SK-N-SH treated with all-trans-retinoic acid at 6 μM for 48 hours (cell line): ENCODE data around the gene TRPV5.

Experiments
- ATAC-seq: fragments of 200-7000 bp; cut with Tn5 transposase; 3 replicates; pipeline ENCODE4 v1.9.1; 2020; ENCODE audit warnings: mild to moderate bottlenecking, moderate library complexity
- ARNTL ChIP-seq: fragments of 450-650 bp; formaldehyde crosslinking; IDR thresholded peaks from 2 replicates; pipeline ENCODE4 v1.5.0; 2020; ENCODE audit warnings: low read depth, mild to moderate bottlenecking, moderate library complexity, borderline replicate concordance
- CREB5 ChIP-seq: fragments of 250-450 bp; sonication (Bioruptor Pico); IDR thresholded peaks from 2 replicates; pipeline ENCODE4 v1.5.1; 2020; ENCODE audit warnings: low read depth, mild to moderate bottlenecking, moderate library complexity
- CSDC2 ChIP-seq: fragments of 250-450 bp; sonication (Bioruptor Pico); IDR thresholded peaks from 2 replicates; pipeline ENCODE4 v1.5.0; 2020; ENCODE audit warnings: mild to moderate bottlenecking, moderate library complexity
- GLIS3 ChIP-seq: fragments of 250-450 bp; sonication (Bioruptor Pico); IDR thresholded peaks from 2 replicates; pipeline ENCODE4 v1.5.0; 2020; ENCODE audit warnings: mild to moderate bottlenecking, moderate library complexity
- ISL1 ChIP-seq: fragments of 250-450 bp; sonication (Bioruptor Pico); IDR thresholded peaks from 2 replicates; pipeline ENCODE4 v2.1.2; 2022; ENCODE audit warnings: mild to moderate bottlenecking, moderate library complexity
- OSR1 ChIP-seq: fragments of 250-450 bp; sonication (Bioruptor Pico); IDR thresholded peaks from 2 replicates; pipeline ENCODE4 v1.8.0; 2022; ENCODE audit warnings: moderate library complexity, mild to moderate bottlenecking, inconsistent platforms
- RARB ChIP-seq: fragments of 250-450 bp; sonication (Bioruptor Pico); IDR thresholded peaks from 2 replicates; pipeline ENCODE4 v1.8.0; 2021; ENCODE audit warnings: mild to moderate bottlenecking, moderate library complexity
- SNAI2 ChIP-seq: fragments of 250-450 bp; sonication (Bioruptor Pico); IDR thresholded peaks from 2 replicates; pipeline ENCODE4 v1.5.0; 2020; ENCODE audit warnings: mild to moderate bottlenecking, moderate library complexity
- TCF4 ChIP-seq: fragments of 250-450 bp; sonication (Bioruptor Pico); IDR thresholded peaks from 2 replicates; pipeline ENCODE4 v1.8.0; 2021; ENCODE audit warnings: mild to moderate bottlenecking, moderate library complexity, borderline replicate concordance
- TOX ChIP-seq: fragments of 250-450 bp; sonication (Bioruptor Pico); IDR thresholded peaks from 2 replicates; pipeline ENCODE4 v1.8.0; 2021; ENCODE audit warnings: mild to moderate bottlenecking, moderate library complexity, borderline replicate concordance
- ZC3H10 ChIP-seq: fragments of 250-450 bp; sonication (Bioruptor Pico); IDR thresholded peaks from 2 replicates; pipeline ENCODE4 v1.5.1; 2021; ENCODE audit warnings: mild to moderate bottlenecking, moderate library complexity
- ZNF70 ChIP-seq: fragments of 450-650 bp; formaldehyde crosslinking; IDR thresholded peaks from 2 replicates; pipeline ENCODE4 v1.5.0; 2020; ENCODE audit warnings: mild to moderate bottlenecking, moderate library complexity
- TF ChIP-seq, protein P1 (sequence below): fragments of 250-450 bp; sonication (Bioruptor Pico); IDR thresholded peaks from 2 replicates; pipeline ENCODE4 v1.5.1; 2021; ENCODE audit warnings: mild to moderate bottlenecking, moderate library complexity
- TF ChIP-seq, protein P2 (sequence below): fragments of 250-450 bp; sonication (Bioruptor Pico); IDR thresholded peaks from 2 replicates; pipeline ENCODE4 v1.5.0; 2020; ENCODE audit warnings: mild to moderate bottlenecking, moderate library complexity

The TRPV5 gene

GRCh38 chr7:142905759-142906158 is 27.8 kb downstream of the TRPV5 start:
- TF ChIP-seq CREB5 (CRISPR knock-in tag) (no peak), CSDC2 (CRISPR knock-in tag) (no peak), SNAI2 (CRISPR knock-in tag) (no peak), TOX (no peak), ARNTL (CRISPR knock-in tag) (no peak)
- no peak for ATAC-seq

DNA sequence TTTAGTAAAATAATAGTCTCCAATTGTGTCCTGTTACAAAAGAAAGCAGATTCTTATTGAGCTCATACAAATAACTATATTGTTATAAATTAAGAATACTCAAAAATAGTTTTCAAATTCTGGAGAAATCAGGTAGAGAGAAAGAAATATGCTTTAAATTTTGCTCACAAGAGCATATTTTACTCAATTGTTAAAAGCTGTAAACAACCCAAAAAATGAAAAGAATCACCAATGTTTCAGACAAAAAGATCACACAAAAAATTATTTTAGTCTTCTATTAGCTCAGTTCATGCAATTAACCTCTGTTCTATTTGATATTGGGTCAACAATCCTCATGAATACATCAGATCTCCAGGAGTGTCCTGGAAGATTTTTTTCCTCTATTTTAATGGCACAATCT is 29.4 kb downstream of the TRPV5 start:
- TF ChIP-seq OSR1 (CRISPR knock-in tag) = no peak
- no peak for TF ChIP-seq CREB5 (CRISPR knock-in tag)
- TF ChIP-seq TCF4 = no peak
- no peak for ATAC-seq

- TF ChIP-seq ZC3H10 (CRISPR knock-in tag) (no peak), GLIS3 (no peak), ISL1 (CRISPR knock-in tag) (no peak), ZNF70 (CRISPR knock-in tag) (no peak)
- TF ChIP-seq, protein P1, sequence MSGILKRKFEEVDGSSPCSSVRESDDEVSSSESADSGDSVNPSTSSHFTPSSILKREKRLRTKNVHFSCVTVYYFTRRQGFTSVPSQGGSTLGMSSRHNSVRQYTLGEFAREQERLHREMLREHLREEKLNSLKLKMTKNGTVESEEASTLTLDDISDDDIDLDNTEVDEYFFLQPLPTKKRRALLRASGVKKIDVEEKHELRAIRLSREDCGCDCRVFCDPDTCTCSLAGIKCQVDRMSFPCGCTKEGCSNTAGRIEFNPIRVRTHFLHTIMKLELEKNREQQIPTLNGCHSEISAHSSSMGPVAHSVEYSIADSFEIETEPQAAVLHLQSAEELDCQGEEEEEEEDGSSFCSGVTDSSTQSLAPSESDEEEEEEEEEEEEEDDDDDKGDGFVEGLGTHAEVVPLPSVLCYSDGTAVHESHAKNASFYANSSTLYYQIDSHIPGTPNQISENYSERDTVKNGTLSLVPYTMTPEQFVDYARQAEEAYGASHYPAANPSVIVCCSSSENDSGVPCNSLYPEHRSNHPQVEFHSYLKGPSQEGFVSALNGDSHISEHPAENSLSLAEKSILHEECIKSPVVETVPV (CRISPR knock-in tag) = no peak
- TF ChIP-seq, protein P2, sequence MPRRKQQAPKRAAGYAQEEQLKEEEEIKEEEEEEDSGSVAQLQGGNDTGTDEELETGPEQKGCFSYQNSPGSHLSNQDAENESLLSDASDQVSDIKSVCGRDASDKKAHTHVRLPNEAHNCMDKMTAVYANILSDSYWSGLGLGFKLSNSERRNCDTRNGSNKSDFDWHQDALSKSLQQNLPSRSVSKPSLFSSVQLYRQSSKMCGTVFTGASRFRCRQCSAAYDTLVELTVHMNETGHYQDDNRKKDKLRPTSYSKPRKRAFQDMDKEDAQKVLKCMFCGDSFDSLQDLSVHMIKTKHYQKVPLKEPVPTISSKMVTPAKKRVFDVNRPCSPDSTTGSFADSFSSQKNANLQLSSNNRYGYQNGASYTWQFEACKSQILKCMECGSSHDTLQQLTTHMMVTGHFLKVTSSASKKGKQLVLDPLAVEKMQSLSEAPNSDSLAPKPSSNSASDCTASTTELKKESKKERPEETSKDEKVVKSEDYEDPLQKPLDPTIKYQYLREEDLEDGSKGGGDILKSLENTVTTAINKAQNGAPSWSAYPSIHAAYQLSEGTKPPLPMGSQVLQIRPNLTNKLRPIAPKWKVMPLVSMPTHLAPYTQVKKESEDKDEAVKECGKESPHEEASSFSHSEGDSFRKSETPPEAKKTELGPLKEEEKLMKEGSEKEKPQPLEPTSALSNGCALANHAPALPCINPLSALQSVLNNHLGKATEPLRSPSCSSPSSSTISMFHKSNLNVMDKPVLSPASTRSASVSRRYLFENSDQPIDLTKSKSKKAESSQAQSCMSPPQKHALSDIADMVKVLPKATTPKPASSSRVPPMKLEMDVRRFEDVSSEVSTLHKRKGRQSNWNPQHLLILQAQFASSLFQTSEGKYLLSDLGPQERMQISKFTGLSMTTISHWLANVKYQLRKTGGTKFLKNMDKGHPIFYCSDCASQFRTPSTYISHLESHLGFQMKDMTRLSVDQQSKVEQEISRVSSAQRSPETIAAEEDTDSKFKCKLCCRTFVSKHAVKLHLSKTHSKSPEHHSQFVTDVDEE (CRISPR knock-in tag) = no peak
- TF ChIP-seq, all 23 proteins: peak for 0
- ATAC-seq = no peak
These were observed 31.9 kb downstream of the TRPV5 start for GRCh38 chr7:142901426-142902259.

DNA sequence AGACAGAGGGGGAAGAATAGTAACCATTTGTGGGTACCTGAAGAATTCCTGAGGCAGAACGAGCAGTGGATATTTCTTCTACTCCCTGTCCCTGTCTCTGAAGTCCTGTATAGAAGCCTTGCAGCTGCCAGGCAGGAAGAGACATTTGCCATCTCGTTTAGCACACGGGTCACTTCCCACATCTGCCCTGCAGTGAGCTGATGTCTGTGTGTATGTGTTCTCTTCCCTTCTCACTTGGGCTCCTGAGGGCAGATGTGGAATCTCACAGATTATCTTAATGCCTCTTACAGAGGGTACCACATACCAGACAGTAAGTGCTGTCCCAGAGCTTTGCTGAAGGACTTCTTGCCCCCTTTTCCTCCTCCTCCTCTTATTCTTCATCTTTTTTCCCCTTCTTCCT is 33.9 kb downstream of the TRPV5 start:
- ATAC-seq = no peak
- TF ChIP-seq CSDC2 (CRISPR knock-in tag) = no peak
- TF ChIP-seq ISL1 (CRISPR knock-in tag) = no peak
- TF ChIP-seq, protein P1 (CRISPR knock-in tag) = no peak
- TF ChIP-seq, all 23 proteins: peak for 0

GRCh38 chr7:142898377-142899170 is 35.0 kb downstream of the TRPV5 start:
- ATAC-seq = no peak
- TF ChIP-seq CSDC2 (CRISPR knock-in tag) (no peak), RARB (CRISPR knock-in tag) (no peak)
